ENCODE results near the gene DIO2. TPM values are rescaled to one million over a fixed set of nuclear protein-coding genes. Genes with fewer than 3 reads are reported as not detected.

The DIO2 gene
- total RNA-seq, 1 experiment from 2014 or later: 4.9 TPM

GRCh38 chr14:80164991-80165721, 46.1 kb downstream of the DIO2 start:
- intact Hi-C loops (cut with micrococcal nuclease; ENCODE audit: unreplicated experiment): no loop called here
- Mint-ChIP-seq H3K27me3 (ENCODE audit: insufficient read depth, unreplicated experiment) (no peaks in the 10 kb centered on the region), H3K27ac (ENCODE audit: unreplicated experiment) (no peak overlapping the region), H3K36me3 (ENCODE audit: insufficient read depth, unreplicated experiment) (no peaks in the 10 kb centered on the region), H3K9me3 (ENCODE audit: unreplicated experiment) (no peaks in the 10 kb centered on the region), H3K4me3 (ENCODE audit: unreplicated experiment) (no peak overlapping the region), H3K4me1 (ENCODE audit: low read depth, unreplicated experiment) (no peaks in the 10 kb centered on the region)
- DNase-seq: no peak
- ChIA-PET POLR2A (no interaction called here), CTCF (no interaction called here)
- no TSS peak for BruUV-seq (replicated peaks)
- H3K27me3 ChIP-seq (replicated peaks; ENCODE audit: control insufficient read depth, insufficient read depth, low read length): no peaks in the 10 kb centered on the region
- no peaks in the 10 kb centered on the region for H3K36me3 ChIP-seq (ENCODE audit: control insufficient read depth, insufficient read depth, low read length)
- H3K4me1 ChIP-seq: no peaks in the 10 kb centered on the region
- H3K4me3 ChIP-seq (ENCODE audit: low read depth, low read length): no peak overlapping the region
- TF ChIP-seq CTCF (IDR thresholded peaks at IDR 0.05; ENCODE audit: insufficient read depth in 1 of 2, low read depth in 1 of 2, low read length in 1 of 2, severe bottlenecking in 1 of 2, unreplicated experiment in 1 of 2): no peak
- no peaks in the 10 kb centered on the region for H3K9me3 ChIP-seq

- Histone ChIP-seq H3K9me3 (no peaks in the 10 kb centered on the region), H3K4me1 (no peaks in the 10 kb centered on the region), H3K4me3 (ENCODE audit: low read depth, low read length) (no peak overlapping the region), H3K27me3 (replicated peaks; ENCODE audit: control insufficient read depth, insufficient read depth, low read length) (no peaks in the 10 kb centered on the region), H3K36me3 (ENCODE audit: control insufficient read depth, insufficient read depth, low read length) (no peaks in the 10 kb centered on the region)
- H3K4me1 Mint-ChIP-seq (ENCODE audit: low read depth, unreplicated experiment): no peaks in the 10 kb centered on the region
- H3K4me3 Mint-ChIP-seq (ENCODE audit: unreplicated experiment): no peak overlapping the region
- no peak overlapping the region for H3K27ac Mint-ChIP-seq (ENCODE audit: unreplicated experiment)
- H3K27me3 Mint-ChIP-seq (ENCODE audit: insufficient read depth, unreplicated experiment): no peaks in the 10 kb centered on the region
- no peaks in the 10 kb centered on the region for H3K9me3 Mint-ChIP-seq (ENCODE audit: unreplicated experiment)
- DNase-seq: no peak
- no peak for TF ChIP-seq CTCF (IDR thresholded peaks at IDR 0.05; ENCODE audit: insufficient read depth in 1 of 2, low read depth in 1 of 2, low read length in 1 of 2, severe bottlenecking in 1 of 2, unreplicated experiment in 1 of 2)
- BruUV-seq (replicated peaks): no TSS peak
- intact Hi-C loops (cut with micrococcal nuclease; ENCODE audit: unreplicated experiment): no loop called here
- ChIA-PET CTCF (no interaction called here), POLR2A (no interaction called here)
- H3K36me3 Mint-ChIP-seq (ENCODE audit: insufficient read depth, unreplicated experiment): no peaks in the 10 kb centered on the region
Observed at GRCh38 chr14:80152763-80153162, 58.5 kb downstream of the DIO2 start.

- Mint-ChIP-seq H3K36me3 (ENCODE audit: insufficient read depth, unreplicated experiment) (no peaks in the 10 kb centered on the region), H3K4me3 (ENCODE audit: unreplicated experiment) (no peak overlapping the region), H3K9me3 (ENCODE audit: unreplicated experiment) (no peaks in the 10 kb centered on the region), H3K27ac (ENCODE audit: unreplicated experiment) (no peak overlapping the region), H3K4me1 (ENCODE audit: low read depth, unreplicated experiment) (no peaks in the 10 kb centered on the region), H3K27me3 (ENCODE audit: insufficient read depth, unreplicated experiment) (no peaks in the 10 kb centered on the region)
- H3K9me3 ChIP-seq: no peaks in the 10 kb centered on the region
- H3K36me3 ChIP-seq (ENCODE audit: control insufficient read depth, insufficient read depth, low read length): no peaks in the 10 kb centered on the region
- no peak overlapping the region for H3K4me3 ChIP-seq (ENCODE audit: low read depth, low read length)
- no peak for DNase-seq
- no peak for TF ChIP-seq CTCF (IDR thresholded peaks at IDR 0.05; ENCODE audit: insufficient read depth in 1 of 2, low read depth in 1 of 2, low read length in 1 of 2, severe bottlenecking in 1 of 2, unreplicated experiment in 1 of 2)
- BruUV-seq (replicated peaks): no TSS peak
- ChIA-PET POLR2A (no interaction called here), CTCF (no interaction called here)
- no peaks in the 10 kb centered on the region for H3K4me1 ChIP-seq
- intact Hi-C loops (cut with micrococcal nuclease; ENCODE audit: unreplicated experiment): no loop called here
- H3K27me3 ChIP-seq (replicated peaks; ENCODE audit: control insufficient read depth, insufficient read depth, low read length): no peaks in the 10 kb centered on the region
Observed at GRCh38 chr14:80152166-80152565, 59.1 kb downstream of the DIO2 start.
